Psoas muscle (tissue), 8 donors: ENCODE data around the gene PEX13. TPM values are rescaled to one million over a fixed set of nuclear protein-coding genes. Genes with fewer than 3 reads are reported as not detected.
A peak's percentile ranks its signal among the peaks of the same experiment; 100 is the strongest.

Experiments
- ATAC-seq, 4 donors: fragments of 200-7000 bp; cut with Tn5 transposase; one replicate each; pipeline ENCODE4 v1.9.1; 2020; ENCODE audit warnings: moderate library complexity in 3 of 4, mild to moderate bottlenecking in 2 of 4
- DNase-seq, 2 donors: peaks; one replicate each; pipeline ENCODE4 v3.0.0-alpha.2; 2020
- H3K27ac ChIP-seq: fragments of 200-600 bp; one replicate; pipeline ENCODE4 v1.8.0; 2022
- H3K27me3 ChIP-seq, 3 donors: fragments of 200-600 bp in 1 of 3; one replicate each; pipeline versions ENCODE4 v1.6.1 to v1.8.0; 2013 to 2022; ENCODE audit warnings: low read length in 2 of 3, mild to moderate bottlenecking in 2 of 3, moderate library complexity in 1 of 3; ENCODE audit not compliant: insufficient read depth in 3 of 3
- H3K36me3 ChIP-seq, 2 donors: fragments of 200-600 bp in 1 of 2; one replicate each; pipeline versions ENCODE4 v1.6.1 to v1.8.0; 2013 to 2022; ENCODE audit warnings: low read depth in 1 of 2, mild to moderate bottlenecking in 1 of 2, moderate library complexity in 1 of 2; ENCODE audit not compliant: insufficient read depth in 1 of 2
- H3K4me1 ChIP-seq: fragments of 200-600 bp; one replicate; pipeline ENCODE4 v1.8.0; 2022
- H3K4me3 ChIP-seq: fragments of 200-600 bp; one replicate; pipeline ENCODE4 v1.8.0; 2022; ENCODE audit warnings: mild to moderate bottlenecking
- H3K9me3 ChIP-seq: fragments of 200-600 bp; one replicate; pipeline ENCODE4 v1.8.0; 2022
- WGBS, 3 donors: extraction: QIAGEN DNeasy Blood & Tissue Kit; methylation state at CpG; one replicate each; pipeline versions ENCODE4 v1.1.6 to v1.1.7; 2013; 5-methylcytosine and 5-hydroxymethylcytosine counted together
- intact Hi-C, 2 donors: fragments of 100-400 bp; cut with DNase I; formaldehyde crosslinking; loops; one replicate each; pipeline versions ENCODE4 v1.11.0 to v1.14.2; 2022
- polyA plus RNA-seq, 3 donors: library from polyadenylated mRNA; stranded (reverse); fragments of 200-250 nt; gene quantifications; one replicate each; pipeline ENCODE4 v1.2.3, GENCODE V29; 2013
- total RNA-seq, 4 donors: library from RNA; stranded (reverse); fragmentation: NEBNext Ultra II Directional in 2 of 4; extraction: Animal tissue kit (Norgen Biotek cat#: 25700) in 2 of 4; gene quantifications; one replicate each; pipeline versions ENCODE4 v1.2.1 to v1.2.4, GENCODE V29; 2021 to 2023
- TF ChIP-seq, protein P1 (sequence below): fragments of 200-600 bp; IDR thresholded peaks from one replicate; pipeline ENCODE4 v1.8.0; 2022; ENCODE audit warnings: antibody characterized with exemption
- donor health status: healthy with polysubstance abuse.
- donor health status: DM: no; HTN: no; CAD: no; lungs with moderate emphysema.
- donor health status: Bipolar disorder and iron deficiency.
- donor health status: healthy.
- donor health status: DM: yes; HTN: yes; CAD: no.
- donor health status: DM: no; HTN: no; CAD: no.
- donor health status: DM: no; HTN: no; CAD: no.
- donor health status: DM: yes; HTN: yes; CAD: no.

Gene PEX13
- total and polyA plus RNA-seq, 7 donors = 11.3 to 29.2 (median 21.7) TPM

DNA sequence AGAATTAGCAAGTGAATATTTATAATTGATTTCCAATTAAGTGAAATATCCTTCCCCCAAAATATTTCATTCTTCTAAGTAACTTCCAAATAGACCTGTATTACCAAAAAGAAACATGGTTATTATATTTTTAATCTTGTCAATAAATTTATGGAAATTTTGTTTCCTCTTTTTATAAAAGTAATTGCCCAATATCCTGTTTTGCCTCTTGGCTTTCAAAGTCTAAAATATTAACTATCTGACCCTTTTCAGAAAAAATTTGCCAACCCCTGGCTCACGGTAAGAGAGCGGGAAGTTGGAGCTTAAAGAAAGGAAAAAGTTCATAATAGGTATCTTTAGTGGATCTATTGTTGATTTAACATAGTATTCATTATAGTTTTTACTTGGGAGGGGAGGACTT lies 27.7 kb downstream of the PEX13 start:
- peaks cover 0 to 30% of the 10 kb centered on the region in 2 donors for H3K36me3 ChIP-seq
- peak overlapping the region; percentile 24 for H3K4me3 ChIP-seq
- peak overlapping the region; percentile 83 for H3K27ac ChIP-seq
- intact Hi-C loops = no loop called here
- no peak for DNase-seq
- TF ChIP-seq, protein P1, sequence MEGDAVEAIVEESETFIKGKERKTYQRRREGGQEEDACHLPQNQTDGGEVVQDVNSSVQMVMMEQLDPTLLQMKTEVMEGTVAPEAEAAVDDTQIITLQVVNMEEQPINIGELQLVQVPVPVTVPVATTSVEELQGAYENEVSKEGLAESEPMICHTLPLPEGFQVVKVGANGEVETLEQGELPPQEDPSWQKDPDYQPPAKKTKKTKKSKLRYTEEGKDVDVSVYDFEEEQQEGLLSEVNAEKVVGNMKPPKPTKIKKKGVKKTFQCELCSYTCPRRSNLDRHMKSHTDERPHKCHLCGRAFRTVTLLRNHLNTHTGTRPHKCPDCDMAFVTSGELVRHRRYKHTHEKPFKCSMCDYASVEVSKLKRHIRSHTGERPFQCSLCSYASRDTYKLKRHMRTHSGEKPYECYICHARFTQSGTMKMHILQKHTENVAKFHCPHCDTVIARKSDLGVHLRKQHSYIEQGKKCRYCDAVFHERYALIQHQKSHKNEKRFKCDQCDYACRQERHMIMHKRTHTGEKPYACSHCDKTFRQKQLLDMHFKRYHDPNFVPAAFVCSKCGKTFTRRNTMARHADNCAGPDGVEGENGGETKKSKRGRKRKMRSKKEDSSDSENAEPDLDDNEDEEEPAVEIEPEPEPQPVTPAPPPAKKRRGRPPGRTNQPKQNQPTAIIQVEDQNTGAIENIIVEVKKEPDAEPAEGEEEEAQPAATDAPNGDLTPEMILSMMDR = no peak
- no peaks in the 10 kb centered on the region for H3K27me3 ChIP-seq
- H3K4me1 ChIP-seq = peaks cover 40% of the 10 kb centered on the region
- no peaks in the 10 kb centered on the region for H3K9me3 ChIP-seq
- ATAC-seq = no peak
- WGBS, 3 donors = 50 to 69% (median 58%) methylated on average over 2 of the region's 2 CpGs

DNA sequence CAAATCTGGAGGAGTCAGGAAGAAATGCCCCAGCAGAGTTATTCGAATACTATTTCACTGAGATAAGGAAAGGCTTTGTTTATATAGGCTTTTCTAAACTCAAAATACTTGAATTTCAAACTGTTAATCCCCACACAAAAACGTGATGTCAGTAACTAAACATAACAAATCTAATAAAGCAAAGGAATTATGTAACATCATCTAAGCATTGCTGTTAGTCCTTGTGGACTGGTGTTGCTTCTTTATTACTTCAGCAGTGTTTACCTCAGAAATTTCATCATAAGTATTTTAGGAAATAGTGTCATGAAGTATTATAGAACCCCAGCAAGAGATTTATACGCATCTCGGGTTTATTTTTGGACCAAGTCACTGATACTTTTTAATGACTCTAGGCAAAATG lies 28.5 kb downstream of the PEX13 start:
- 29 to 36% (median 30%) methylated on average over 4 of the region's 4 CpGs for whole genome bisulfite sequencing, 3 donors
- DNase-seq (no peak), ATAC-seq (peak; percentile 89 to 95 (median 93))
- Histone ChIP-seq H3K36me3 (peaks cover 0 to 37% of the 10 kb centered on the region in 2 donors), H3K4me3 (peak overlapping the region; percentile 24), H3K9me3 (no peaks in the 10 kb centered on the region), H3K4me1 (peaks cover 40% of the 10 kb centered on the region), H3K27ac (peak overlapping the region; percentile 83), H3K27me3 (no peaks in the 10 kb centered on the region)
- intact Hi-C loops = no loop called here
- TF ChIP-seq, protein P1 = no peak

DNA sequence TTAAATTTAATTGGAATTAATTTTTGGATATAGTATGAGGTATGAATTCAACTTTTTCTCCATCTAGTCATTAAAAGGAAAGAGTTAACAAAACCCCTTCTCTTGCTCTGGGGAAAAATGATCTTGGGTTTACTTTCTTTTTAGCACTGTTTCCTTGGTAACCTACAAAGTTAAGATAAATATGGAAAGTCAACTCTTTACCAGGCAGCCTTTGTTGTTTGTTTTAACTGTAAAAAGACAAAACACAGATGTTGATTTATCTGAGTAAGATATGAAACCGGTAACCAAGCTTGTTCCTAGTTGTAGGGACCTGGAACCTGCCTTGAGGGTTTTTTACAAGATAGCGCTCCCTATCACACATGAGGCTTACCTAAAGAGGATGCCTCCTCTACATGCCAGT lies 38.0 kb downstream of the PEX13 start:
- Histone ChIP-seq H3K4me3 (no peak overlapping the region), H3K9me3 (no peaks in the 10 kb centered on the region), H3K4me1 (peaks cover 3% of the 10 kb centered on the region), H3K27me3 (no peaks in the 10 kb centered on the region), H3K36me3 (peaks cover 0 to 51% of the 10 kb centered on the region in 2 donors), H3K27ac (no peak overlapping the region)
- TF ChIP-seq, protein P1 = no peak
- WGBS, 3 donors = 76 to 87% (median 83%) methylated on average over 2 of the region's 2 CpGs
- intact Hi-C loops = no loop called here
- no peak for ATAC-seq
- DNase-seq = no peak

DNA sequence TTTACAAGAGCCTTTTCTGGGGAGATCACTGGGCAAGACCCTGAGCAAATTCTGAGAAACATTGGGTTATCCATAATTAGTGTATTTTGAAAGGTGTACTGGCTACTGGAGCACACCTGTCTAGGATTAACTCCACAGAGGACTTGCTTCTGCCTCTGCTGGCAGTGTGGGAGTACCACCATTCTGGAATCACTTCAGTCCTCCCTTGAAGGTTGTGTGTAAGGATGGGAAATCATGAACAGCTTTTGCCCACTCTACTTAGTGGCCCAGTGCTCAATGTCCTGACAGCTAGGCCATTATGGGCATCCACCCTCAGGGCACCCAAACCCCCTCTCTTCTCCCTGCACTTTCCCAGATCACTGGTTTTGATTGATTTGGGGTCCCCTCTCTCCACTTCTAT lies 40.0 kb downstream of the PEX13 start:
- Histone ChIP-seq H3K4me1 (peaks cover 3% of the 10 kb centered on the region), H3K9me3 (no peaks in the 10 kb centered on the region), H3K27ac (no peak overlapping the region), H3K4me3 (no peak overlapping the region), H3K27me3 (no peaks in the 10 kb centered on the region), H3K36me3 (peaks cover 0 to 34% of the 10 kb centered on the region in 2 donors)
- no peak for ATAC-seq
- DNase-seq = no peak
- TF ChIP-seq, protein P1 = no peak
- intact Hi-C loops = no loop called here

DNA sequence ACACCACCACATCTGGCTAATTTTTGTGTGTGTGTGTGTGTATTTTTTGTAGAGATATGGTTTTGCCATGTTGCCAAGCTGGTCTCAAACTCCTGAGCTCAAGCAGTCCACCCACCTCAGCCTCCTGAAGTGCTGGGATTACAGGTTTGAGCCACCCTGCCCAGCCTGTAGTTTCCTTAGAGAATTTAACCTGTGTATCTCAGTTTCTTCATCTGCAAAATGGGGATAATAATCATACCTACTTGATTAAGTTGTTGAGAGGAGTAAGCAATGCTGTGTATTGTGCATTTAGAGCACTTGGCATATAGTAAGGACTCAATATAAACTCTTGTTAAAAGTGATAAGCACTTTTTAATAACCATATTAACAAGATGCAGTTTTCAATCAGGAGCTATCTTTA lies 41.9 kb downstream of the PEX13 start:
- peaks cover 0 to 19% of the 10 kb centered on the region in 2 donors for H3K36me3 ChIP-seq
- no peaks in the 10 kb centered on the region for H3K9me3 ChIP-seq
- ATAC-seq = no peak
- no peaks in the 10 kb centered on the region for H3K27me3 ChIP-seq
- no peak overlapping the region for H3K27ac ChIP-seq
- no peak for DNase-seq
- peaks cover 3% of the 10 kb centered on the region for H3K4me1 ChIP-seq
- no peak overlapping the region for H3K4me3 ChIP-seq
- TF ChIP-seq, protein P1 = no peak
- intact Hi-C loops = no loop called here
